Mesenchymal stem cell (in vitro differentiated cells and primary cell): ENCODE results near the gene TEP1.

ENCODE experiments used
- DNase-seq: peaks from one replicate; pipeline ENCODE4 v3.0.0-alpha.2; 2013
- H2AFZ ChIP-seq: one replicate; pipeline ENCODE4 v1.6.1; 2013; ENCODE audit warnings: low read depth, mild to moderate bottlenecking, control low read depth, inconsistent platforms, low read length, moderate library complexity
- H2AK5ac ChIP-seq: 2 replicates; pipeline ENCODE4 v1.6.1; 2013; ENCODE audit warnings: low read length, moderate library complexity, mild to moderate bottlenecking, inconsistent platforms; ENCODE audit not compliant: severe bottlenecking
- H2BK120ac ChIP-seq: one replicate; pipeline ENCODE4 v1.6.1; 2013; ENCODE audit warnings: low read depth, mild to moderate bottlenecking, inconsistent platforms, low read length, moderate library complexity
- H2BK12ac ChIP-seq, 2 experiments: one replicate each; pipeline ENCODE4 v1.6.1; 2013; ENCODE audit warnings: inconsistent platforms in 2 of 2, low read length in 2 of 2, mild to moderate bottlenecking in 2 of 2, moderate library complexity in 2 of 2, control low read depth in 1 of 2
- H2BK15ac ChIP-seq: one replicate; pipeline ENCODE4 v1.6.1; 2013; ENCODE audit warnings: mild to moderate bottlenecking, low read depth, inconsistent platforms; ENCODE audit not compliant: poor library complexity, severe bottlenecking
- H2BK5ac ChIP-seq: 2 replicates; pipeline ENCODE4 v1.6.1; 2013; ENCODE audit warnings: low read depth, mild to moderate bottlenecking, low read length, control low read depth, inconsistent platforms; ENCODE audit not compliant: poor library complexity, severe bottlenecking
- H3K14ac ChIP-seq, 2 experiments: one replicate each; pipeline ENCODE4 v1.6.1; 2013; ENCODE audit warnings: inconsistent platforms in 2 of 2, low read length in 2 of 2, control low read depth in 1 of 2, mild to moderate bottlenecking in 1 of 2, moderate library complexity in 1 of 2
- H3K18ac ChIP-seq, 2 experiments: one replicate each; pipeline ENCODE4 v1.6.1; 2013; ENCODE audit warnings: inconsistent platforms in 2 of 2, low read length in 2 of 2, control low read depth in 1 of 2, low read depth in 1 of 2, mild to moderate bottlenecking in 1 of 2
- H3K23ac ChIP-seq, 2 experiments: one replicate each; pipeline ENCODE4 v1.6.1; 2013; ENCODE audit warnings: inconsistent platforms in 2 of 2, low read length in 2 of 2, mild to moderate bottlenecking in 2 of 2, moderate library complexity in 2 of 2, control low read depth in 1 of 2
- H3K27ac ChIP-seq: 2 replicates; pipeline ENCODE4 v1.5.1; 2013; ENCODE audit warnings: mild to moderate bottlenecking, moderate library complexity, low read length, control low read depth, inconsistent platforms; ENCODE audit not compliant: poor library complexity, severe bottlenecking
- H3K27me3 ChIP-seq, 2 experiments: 2 replicates each; pipeline versions ENCODE4 v1.6.1 to v1.7.0; 2013; ENCODE audit warnings: low read length in 2 of 2, mild to moderate bottlenecking in 2 of 2, moderate library complexity in 2 of 2, control low read depth in 1 of 2, inconsistent platforms in 1 of 2; ENCODE audit not compliant: control insufficient read depth in 1 of 2, insufficient read depth in 1 of 2
- H3K36me3 ChIP-seq, 2 experiments: 2 replicates each; pipeline versions ENCODE4 v1.6.1 to v1.7.0; 2013; ENCODE audit warnings: low read length in 2 of 2, control low read depth in 1 of 2, inconsistent platforms in 1 of 2, low read depth in 1 of 2, mild to moderate bottlenecking in 1 of 2; ENCODE audit not compliant: insufficient read depth in 2 of 2, control insufficient read depth in 1 of 2
- H3K4ac ChIP-seq, 2 experiments: one replicate each; pipeline ENCODE4 v1.6.1; 2013; ENCODE audit warnings: inconsistent platforms in 2 of 2, low read length in 2 of 2, mild to moderate bottlenecking in 2 of 2, moderate library complexity in 2 of 2, control low read depth in 1 of 2, low read depth in 1 of 2
- H3K4me1 ChIP-seq: 2 replicates; pipeline ENCODE4 v1.6.1; 2013; ENCODE audit warnings: low read depth, low read length, control low read depth; ENCODE audit not compliant: control insufficient read depth, insufficient read depth
- H3K4me2 ChIP-seq: 2 replicates; pipeline ENCODE4 v1.6.1; 2013; ENCODE audit warnings: low read length, mild to moderate bottlenecking, inconsistent platforms; ENCODE audit not compliant: poor library complexity, severe bottlenecking
- H3K4me3 ChIP-seq, 2 experiments: 2 replicates each; pipeline versions ENCODE4 v1.5.1 to v1.7.0; 2013; ENCODE audit warnings: low read length in 2 of 2, mild to moderate bottlenecking in 2 of 2, control low read depth in 1 of 2, low read depth in 1 of 2; ENCODE audit not compliant: insufficient read depth in 1 of 2
- H3K79me1 ChIP-seq: replicated peaks from 2 replicates; pipeline ENCODE4 v1.6.1; 2013; ENCODE audit warnings: mild to moderate bottlenecking, control low read depth, low read length, inconsistent platforms; ENCODE audit not compliant: poor library complexity, severe bottlenecking
- H3K9ac ChIP-seq: 2 replicates; pipeline ENCODE4 v1.7.0; 2013; ENCODE audit warnings: mild to moderate bottlenecking, low read length, moderate library complexity
- H3K9me3 ChIP-seq: 2 replicates; pipeline ENCODE4 v1.7.0; 2013; ENCODE audit warnings: mild to moderate bottlenecking, low read length; ENCODE audit not compliant: control insufficient read depth
- H4K8ac ChIP-seq: one replicate; pipeline ENCODE4 v1.6.1; 2013; ENCODE audit warnings: inconsistent platforms, mild to moderate bottlenecking, low read length, moderate library complexity
- H4K91ac ChIP-seq: one replicate; pipeline ENCODE4 v1.6.1; 2013; ENCODE audit warnings: mild to moderate bottlenecking, low read length, inconsistent platforms
- WGBS: methylation state at CpG from one replicate; pipeline ENCODE4 v1.1.7; 2013; ENCODE audit warnings: mixed read lengths; 5-methylcytosine and 5-hydroxymethylcytosine counted together

Gene TEP1

GRCh38 chr14:20381341-20381740, 32.0 kb downstream of the TEP1 start:
- Histone ChIP-seq H3K27me3 (no peaks in the 10 kb centered on the region), H3K23ac (no peak overlapping the region), H3K9ac (no peak overlapping the region), H2AK5ac (no peak overlapping the region), H3K27ac (no peak overlapping the region), H3K18ac (no peak overlapping the region), H3K79me1 (peaks cover 15% of the 10 kb centered on the region), H2AFZ (no peak overlapping the region), H4K91ac (no peak overlapping the region), H3K4me1 (no peaks in the 10 kb centered on the region), H3K4me3 (no peak overlapping the region), H3K4ac (no peak overlapping the region), H2BK5ac (no peak overlapping the region), H4K8ac (no peak overlapping the region), H2BK12ac (no peak overlapping the region), H3K36me3 (peaks cover 91 to 97% of the 10 kb centered on the region in 2 experiments), H2BK15ac (no peak overlapping the region), H3K9me3 (no peaks in the 10 kb centered on the region), H3K4me2 (no peak overlapping the region), H2BK120ac (no peak overlapping the region), H3K14ac (no peak overlapping the region)
- 98% methylated on average over 7 of the region's 7 CpGs for WGBS
- DNase-seq = no peak

GRCh38 chr14:20380681-20381080, 32.6 kb downstream of the TEP1 start:
- Histone ChIP-seq H3K23ac (no peak overlapping the region), H2BK5ac (no peak overlapping the region), H3K14ac (no peak overlapping the region), H3K18ac (no peak overlapping the region), H3K9me3 (no peaks in the 10 kb centered on the region), H4K8ac (no peak overlapping the region), H3K36me3 (peaks cover 91 to 97% of the 10 kb centered on the region in 2 experiments), H2BK15ac (no peak overlapping the region), H3K4ac (no peak overlapping the region), H3K4me1 (no peaks in the 10 kb centered on the region), H4K91ac (no peak overlapping the region), H3K79me1 (peaks cover 14% of the 10 kb centered on the region), H2BK12ac (no peak overlapping the region), H3K4me2 (no peak overlapping the region), H3K4me3 (no peak overlapping the region), H3K27ac (no peak overlapping the region), H3K9ac (no peak overlapping the region), H3K27me3 (no peaks in the 10 kb centered on the region), H2BK120ac (no peak overlapping the region), H2AFZ (no peak overlapping the region), H2AK5ac (no peak overlapping the region)
- no peak for DNase-seq
- WGBS = 87% methylated on average over 6 of the region's 6 CpGs

DNA sequence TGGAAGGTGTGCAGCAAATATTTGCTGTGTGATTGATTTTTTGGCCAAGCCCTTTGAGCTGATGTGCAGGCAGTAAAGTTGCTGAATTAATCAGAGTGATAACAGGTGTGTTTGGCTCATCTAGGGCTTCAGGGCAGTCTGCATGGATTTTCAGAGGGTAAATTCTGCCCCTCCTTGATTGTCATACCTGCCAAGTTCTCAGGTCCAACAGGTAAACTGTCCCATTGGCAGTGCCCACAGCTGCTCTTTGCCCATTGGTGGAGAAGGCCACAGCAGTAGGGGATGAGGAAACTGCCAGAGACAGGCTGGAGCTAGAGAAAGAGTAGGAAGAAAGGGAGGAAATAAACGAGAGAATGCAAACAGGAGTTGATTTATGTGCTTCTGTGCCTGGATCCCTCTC, 33.6 kb downstream of the TEP1 start:
- Histone ChIP-seq H2AFZ (no peak overlapping the region), H3K4ac (no peak overlapping the region), H2BK120ac (no peak overlapping the region), H2BK5ac (no peak overlapping the region), H3K27ac (no peak overlapping the region), H3K14ac (no peak overlapping the region), H3K4me1 (no peaks in the 10 kb centered on the region), H3K4me3 (no peak overlapping the region), H4K91ac (no peak overlapping the region), H3K27me3 (no peaks in the 10 kb centered on the region), H2AK5ac (no peak overlapping the region), H3K23ac (no peak overlapping the region), H3K79me1 (peaks cover 14% of the 10 kb centered on the region), H3K18ac (no peak overlapping the region), H3K9me3 (no peaks in the 10 kb centered on the region), H3K36me3 (peaks cover 89 to 96% of the 10 kb centered on the region in 2 experiments), H3K9ac (no peak overlapping the region), H4K8ac (no peak overlapping the region), H3K4me2 (no peak overlapping the region), H2BK15ac (no peak overlapping the region), H2BK12ac (no peak overlapping the region)
- WGBS = 83% methylated on average over 1 of the region's 1 CpG
- no peak for DNase-seq

DNA sequence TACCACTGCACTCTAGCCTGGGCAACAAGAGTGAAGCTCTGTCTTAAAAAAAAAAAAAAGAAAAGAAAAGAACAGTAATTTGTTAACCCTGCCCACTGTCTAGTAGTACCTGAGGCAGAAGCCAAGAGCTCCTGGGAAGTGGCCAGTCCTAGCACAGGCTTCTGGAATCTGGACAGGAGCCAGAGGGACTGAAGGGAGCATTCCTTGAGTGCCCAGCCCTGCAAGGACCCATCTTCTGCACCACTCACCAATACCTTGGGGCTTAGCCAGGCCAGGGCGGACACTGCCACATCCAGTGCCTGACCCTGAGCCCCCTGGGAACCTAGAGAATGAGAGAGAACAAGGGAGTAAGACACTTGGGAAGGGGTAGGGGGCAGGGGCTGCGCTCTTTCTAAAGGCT, 36.1 kb downstream of the TEP1 start:
- Histone ChIP-seq H3K14ac (no peak overlapping the region), H3K36me3 (peaks cover 85 to 95% of the 10 kb centered on the region in 2 experiments), H3K9ac (no peak overlapping the region), H4K91ac (no peak overlapping the region), H3K27ac (no peak overlapping the region), H3K18ac (no peak overlapping the region), H3K4me2 (no peak overlapping the region), H4K8ac (no peak overlapping the region), H3K79me1 (peaks cover 7% of the 10 kb centered on the region), H3K9me3 (no peaks in the 10 kb centered on the region), H2BK120ac (no peak overlapping the region), H2AK5ac (no peak overlapping the region), H3K23ac (no peak overlapping the region), H2BK12ac (no peak overlapping the region), H3K27me3 (no peaks in the 10 kb centered on the region), H2BK5ac (no peak overlapping the region), H3K4ac (no peak overlapping the region), H3K4me1 (no peaks in the 10 kb centered on the region), H2BK15ac (no peak overlapping the region), H2AFZ (no peak overlapping the region), H3K4me3 (no peak overlapping the region)
- DNase-seq = no peak
- no CpG with 5 or more reads among the region's 2 CpGs for WGBS
